ENCODE data around the gene GZF1.

DNA sequence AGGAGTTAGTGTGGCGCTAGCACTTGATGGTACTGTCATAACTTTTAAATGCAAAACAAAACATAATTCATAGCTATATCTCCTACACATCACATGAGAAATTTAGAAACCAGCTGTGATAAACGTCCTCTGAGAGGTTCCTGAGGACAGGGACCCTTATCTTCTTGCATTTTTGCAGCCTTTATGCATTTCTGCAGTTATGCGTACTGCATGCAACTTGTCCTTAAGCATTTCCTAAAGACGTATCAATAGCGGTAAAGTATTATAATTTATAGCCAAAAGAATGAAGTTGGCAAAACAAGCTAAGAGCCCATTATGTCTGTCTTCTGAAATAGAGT, 57.6 kb downstream of the GZF1 start:
- TF ChIP-seq, protein P1, sequence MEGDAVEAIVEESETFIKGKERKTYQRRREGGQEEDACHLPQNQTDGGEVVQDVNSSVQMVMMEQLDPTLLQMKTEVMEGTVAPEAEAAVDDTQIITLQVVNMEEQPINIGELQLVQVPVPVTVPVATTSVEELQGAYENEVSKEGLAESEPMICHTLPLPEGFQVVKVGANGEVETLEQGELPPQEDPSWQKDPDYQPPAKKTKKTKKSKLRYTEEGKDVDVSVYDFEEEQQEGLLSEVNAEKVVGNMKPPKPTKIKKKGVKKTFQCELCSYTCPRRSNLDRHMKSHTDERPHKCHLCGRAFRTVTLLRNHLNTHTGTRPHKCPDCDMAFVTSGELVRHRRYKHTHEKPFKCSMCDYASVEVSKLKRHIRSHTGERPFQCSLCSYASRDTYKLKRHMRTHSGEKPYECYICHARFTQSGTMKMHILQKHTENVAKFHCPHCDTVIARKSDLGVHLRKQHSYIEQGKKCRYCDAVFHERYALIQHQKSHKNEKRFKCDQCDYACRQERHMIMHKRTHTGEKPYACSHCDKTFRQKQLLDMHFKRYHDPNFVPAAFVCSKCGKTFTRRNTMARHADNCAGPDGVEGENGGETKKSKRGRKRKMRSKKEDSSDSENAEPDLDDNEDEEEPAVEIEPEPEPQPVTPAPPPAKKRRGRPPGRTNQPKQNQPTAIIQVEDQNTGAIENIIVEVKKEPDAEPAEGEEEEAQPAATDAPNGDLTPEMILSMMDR (IDR thresholded peaks at IDR 0.05): no peak
- TF ChIP-seq POLR2AphosphoS5 (IDR thresholded peaks at IDR 0.05): no peak
- no peak for TF ChIP-seq POLR2A (IDR thresholded peaks at IDR 0.05)
- TF ChIP-seq EP300 (IDR thresholded peaks at IDR 0.05; ENCODE audit: low read depth): no peak

Measured in transverse colon (tissue), 4 donors.